Transverse colon (tissue), 4 donors: ENCODE data around the gene OR5B3.

ENCODE experiments used
- CTCF ChIP-seq, 5 experiments: fragments of 200-600 bp in 3 of 5; fragments of 450-650 bp in 2 of 5; sonication (generic) in 3 of 5; IDR thresholded peaks; 1 replicate in 2 of 5; 2 replicates in 3 of 5; pipeline ENCODE4 v1.5.1; 2016 to 2017; ENCODE audit warnings: antibody characterized with exemption in 5 of 5, inconsistent platforms in 3 of 5, mild to moderate bottlenecking in 2 of 5, moderate library complexity in 1 of 5
- POLR2A ChIP-seq: fragments of 450-650 bp; IDR thresholded peaks from one replicate; pipeline ENCODE4 v1.6.1; 2016; ENCODE audit warnings: antibody characterized with exemption, mild to moderate bottlenecking, moderate library complexity
- POLR2AphosphoS5 ChIP-seq, 3 donors: sonication (generic); formaldehyde crosslinking; IDR thresholded peaks; one replicate each; pipeline ENCODE4 v1.6.1; 2016; ENCODE audit warnings: antibody characterized with exemption in 3 of 3

- no peak for TF ChIP-seq CTCF (IDR thresholded peaks at IDR 0.05)
- no peak for TF ChIP-seq POLR2AphosphoS5 (IDR thresholded peaks at IDR 0.05)
- TF ChIP-seq POLR2A = no peak
Measured at GRCh38 chr11:58438486-58438885, 31.8 kb upstream of the OR5B3 start.
